Heart right ventricle (tissue), 16 donors: ENCODE measurements around the gene HEYL. TPM values are rescaled to one million over a fixed set of nuclear protein-coding genes. Genes with fewer than 3 reads are reported as not detected.
A peak's percentile ranks its signal among the peaks of the same experiment; 100 is the strongest.

ENCODE experiments used
- ATAC-seq, 8 donors: fragments of 200-7000 bp; cut with Tn5 transposase; one replicate each; pipeline ENCODE4 v1.9.1; 2020; ENCODE audit warnings: mild to moderate bottlenecking in 8 of 8, moderate library complexity in 8 of 8, moderate number of reproducible peaks in 1 of 8
- DNase-seq, 2 donors: peaks; one replicate each; pipeline ENCODE4 v3.0.0-alpha.2; 2020
- H3K27ac ChIP-seq, 10 donors: fragments of 200-600 bp; sonication (generic) in 2 of 10; one replicate each; pipeline versions ENCODE4 v1.5.0 to v1.8.0; 2020 to 2022; ENCODE audit warnings: mild to moderate bottlenecking in 3 of 10
- H3K27me3 ChIP-seq, 7 donors: fragments of 200-600 bp; one replicate each; pipeline ENCODE4 v1.8.0; 2021 to 2022; ENCODE audit warnings: mild to moderate bottlenecking in 2 of 7
- H3K36me3 ChIP-seq, 9 donors: fragments of 200-600 bp; sonication (generic) in 1 of 9; one replicate each; pipeline versions ENCODE4 v1.5.0 to v1.8.0; 2020 to 2022; ENCODE audit warnings: mild to moderate bottlenecking in 2 of 9
- H3K4me1 ChIP-seq, 9 donors: fragments of 200-600 bp; sonication (generic) in 1 of 9; one replicate each; pipeline versions ENCODE4 v1.5.0 to v1.8.0; 2020 to 2022; ENCODE audit warnings: mild to moderate bottlenecking in 4 of 9
- H3K4me3 ChIP-seq, 10 donors: fragments of 200-600 bp; sonication (generic) in 2 of 10; one replicate each; pipeline versions ENCODE4 v1.5.0 to v1.8.0; 2020 to 2022; ENCODE audit warnings: mild to moderate bottlenecking in 7 of 10, moderate library complexity in 2 of 10
- H3K9me3 ChIP-seq, 11 donors: fragments of 200-600 bp in 10 of 11; sonication (generic) in 2 of 11; one replicate each; pipeline versions ENCODE4 v1.5.0 to v1.8.0; 2013 to 2022; ENCODE audit warnings: mild to moderate bottlenecking in 2 of 11, control low read depth in 1 of 11, moderate library complexity in 1 of 11
- WGBS, 2 donors: extraction: QIAGEN DNeasy Blood & Tissue Kit; methylation state at CpG; one replicate each; pipeline ENCODE4 v1.1.7; 2013; ENCODE audit warnings: inconsistent platforms in 1 of 2; 5-methylcytosine and 5-hydroxymethylcytosine counted together
- intact Hi-C, 10 donors: fragments of 100-400 bp; cut with DNase I; formaldehyde crosslinking; loops; one replicate each; pipeline versions ENCODE4 v1.11.1 to v1.14.2; 2022
- polyA plus RNA-seq, 2 donors: library from polyadenylated mRNA; stranded (reverse); fragments of 200-250 nt; gene quantifications; one replicate each; pipeline ENCODE4 v1.2.3, GENCODE V29; 2013
- total RNA-seq, 10 donors: library from RNA; stranded (reverse); fragmentation: NEBNext Ultra II Directional in 3 of 10; extraction: Animal tissue kit (Norgen Biotek cat#: 25700) in 3 of 10; gene quantifications; one replicate each; pipeline versions ENCODE4 v1.2.1 to v1.2.4, GENCODE V29; 2021 to 2023
- TF ChIP-seq, protein P1 (sequence below), 9 donors: fragments of 200-600 bp; sonication (generic) in 2 of 9; IDR thresholded peaks; one replicate each; pipeline versions ENCODE4 v1.5.0 to v1.8.0; 2021 to 2022; ENCODE audit warnings: antibody characterized with exemption in 9 of 9, mild to moderate bottlenecking in 5 of 9, moderate library complexity in 1 of 9
- donor health status: Arrhythmogenic right ventricular cardiomyopathy.
- donor health status: ischemic (EF 13 %, LVEDD 7.1; RV severe dilation, severe dysfunction).
- donor health status: healthy with polysubstance abuse.
- donor health status: DM: no; HTN: yes; CAD: no.
- donor health status: DM: no; HTN: no; CAD: no.
- donor health status: ischemic (EF 25% LVEDD 6.9; RV normal size, moderate dysfunction).
- donor health status: ischemic (EF 25% LVEDD 5.7; RV mildly dilated, moderate dysfunction).
- donor health status: healthy.
- donor health status: DM: yes; HTN: yes; CAD: no.
- donor health status: Ischemic cardiomyopathy.
- donor health status: ischemic (EF 35%, LVEDD 5.7; RV mildly dilated, moderate dysfunction).
- donor health status: nonischemic (EF 11% LVEDD 7.7; RV severe dilation, severe dysfunction).
- donor health status: DM: yes; HTN: yes; CAD: no.
- donor health status: PGD.
- donor health status: ischemic (EF 29% LVEDD 5.4; RV normal size, mild dysfunction).
- donor health status: nonischemic (EF 23%, LVEDD 6.1; RV moderate dilation, normal function).

The HEYL gene
- total and polyA plus RNA-seq, 12 donors = 11.5 to 27.5 (median 14.3) TPM

DNA sequence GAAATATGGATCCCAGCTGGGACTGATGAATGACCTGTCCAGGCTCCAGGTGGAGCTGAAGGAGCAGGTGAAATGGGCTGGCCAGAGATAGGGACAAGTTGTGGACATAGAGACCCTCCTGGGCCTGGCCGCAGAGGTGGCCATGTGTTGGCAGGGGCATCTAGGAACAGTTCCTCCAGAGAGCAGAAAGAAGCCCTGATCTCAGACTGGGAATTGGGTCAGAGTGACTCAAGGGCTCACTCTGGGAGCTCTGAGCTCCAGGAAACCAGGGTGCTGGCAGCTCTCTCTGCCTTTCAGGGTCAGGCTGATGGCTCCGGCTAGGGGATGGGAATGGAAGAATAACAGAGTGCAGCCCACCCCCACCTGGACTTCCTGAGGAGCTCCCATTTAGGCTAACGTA lies 29.5 kb upstream of the HEYL start:
- no peak overlapping the region for H3K4me3 ChIP-seq
- peak overlapping the region in 3 of 10 donors; percentile 9 to 39 (median 35) for H3K27ac ChIP-seq
- intact Hi-C loops = loop anchor here in 1 of 10 donors (10.0 kb wide), 1 partner anchor 46 kb away; no protein-coding TSS in a partner anchor
- no peak for DNase-seq
- no peaks in the 10 kb centered on the region for H3K9me3 ChIP-seq
- peaks cover 0 to 9% (median 0%) of the 10 kb centered on the region in 9 donors for H3K36me3 ChIP-seq
- peak in 1 of 8 donors; percentile 10 for ATAC-seq
- peaks cover 0 to 33% (median 12%) of the 10 kb centered on the region in 7 donors for H3K27me3 ChIP-seq
- 76 to 80% methylated on average over 3 of the region's 3 CpGs for WGBS, 2 donors
- H3K4me1 ChIP-seq = peaks cover 0 to 56% (median 34%) of the 10 kb centered on the region in 9 donors
- TF ChIP-seq, protein P1, sequence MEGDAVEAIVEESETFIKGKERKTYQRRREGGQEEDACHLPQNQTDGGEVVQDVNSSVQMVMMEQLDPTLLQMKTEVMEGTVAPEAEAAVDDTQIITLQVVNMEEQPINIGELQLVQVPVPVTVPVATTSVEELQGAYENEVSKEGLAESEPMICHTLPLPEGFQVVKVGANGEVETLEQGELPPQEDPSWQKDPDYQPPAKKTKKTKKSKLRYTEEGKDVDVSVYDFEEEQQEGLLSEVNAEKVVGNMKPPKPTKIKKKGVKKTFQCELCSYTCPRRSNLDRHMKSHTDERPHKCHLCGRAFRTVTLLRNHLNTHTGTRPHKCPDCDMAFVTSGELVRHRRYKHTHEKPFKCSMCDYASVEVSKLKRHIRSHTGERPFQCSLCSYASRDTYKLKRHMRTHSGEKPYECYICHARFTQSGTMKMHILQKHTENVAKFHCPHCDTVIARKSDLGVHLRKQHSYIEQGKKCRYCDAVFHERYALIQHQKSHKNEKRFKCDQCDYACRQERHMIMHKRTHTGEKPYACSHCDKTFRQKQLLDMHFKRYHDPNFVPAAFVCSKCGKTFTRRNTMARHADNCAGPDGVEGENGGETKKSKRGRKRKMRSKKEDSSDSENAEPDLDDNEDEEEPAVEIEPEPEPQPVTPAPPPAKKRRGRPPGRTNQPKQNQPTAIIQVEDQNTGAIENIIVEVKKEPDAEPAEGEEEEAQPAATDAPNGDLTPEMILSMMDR (IDR thresholded peaks at IDR 0.05) = no peak

DNA sequence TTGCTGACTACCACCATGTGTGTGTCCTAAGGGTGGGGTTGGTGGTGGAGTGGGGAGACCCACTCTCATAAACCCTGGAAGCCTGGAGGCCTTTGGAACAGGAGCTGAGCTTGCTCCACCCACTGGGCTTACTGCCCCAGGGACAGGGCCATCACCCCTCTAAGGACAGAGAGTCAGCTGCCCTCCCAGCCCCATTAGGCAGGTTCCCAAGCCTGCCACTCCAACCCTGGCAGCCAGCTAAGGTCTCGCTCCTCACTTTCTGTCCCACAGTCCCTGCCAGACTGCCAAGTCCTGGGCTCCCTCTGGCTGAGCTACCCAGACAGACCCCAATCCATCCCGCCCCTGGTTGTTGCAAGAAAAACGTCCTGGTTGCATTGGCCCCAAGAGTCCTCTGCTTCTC lies 28.7 kb upstream of the HEYL start:
- Histone ChIP-seq H3K36me3 (peaks cover 0 to 9% (median 0%) of the 10 kb centered on the region in 9 donors), H3K27ac (peak overlapping the region in 5 of 10 donors; percentile 9 to 39 (median 31)), H3K4me3 (no peak overlapping the region), H3K9me3 (no peaks in the 10 kb centered on the region), H3K4me1 (peaks cover 0 to 54% (median 34%) of the 10 kb centered on the region in 9 donors), H3K27me3 (peaks cover 0 to 30% (median 12%) of the 10 kb centered on the region in 7 donors)
- TF ChIP-seq, protein P1 (IDR thresholded peaks at IDR 0.05) = no peak
- DNase-seq = peak; percentile 68 to 73
- intact Hi-C loops = loop anchor here in 1 of 10 donors (10.0 kb wide), 1 partner anchor 47 kb away; no protein-coding TSS in a partner anchor
- peak; percentile 57 to 85 (median 78) for ATAC-seq
- WGBS, 2 donors = 28 to 52% methylated on average over 3 of the region's 3 CpGs

GRCh38 chr1:39666772-39667171 lies 27.3 kb upstream of the HEYL start:
- TF ChIP-seq, protein P1 (IDR thresholded peaks at IDR 0.05) = no peak
- H3K4me3 ChIP-seq = no peak overlapping the region
- H3K9me3 ChIP-seq = no peaks in the 10 kb centered on the region
- ATAC-seq (no peak), DNase-seq (no peak)
- WGBS, 2 donors = 86 to 87% methylated on average over 3 of the region's 3 CpGs
- no peak overlapping the region for H3K27ac ChIP-seq
- peaks cover 0 to 17% (median 7%) of the 10 kb centered on the region in 7 donors for H3K27me3 ChIP-seq
- intact Hi-C loops = loop anchor here in 1 of 10 donors (10.0 kb wide), 1 partner anchor 48 kb away; no protein-coding TSS in a partner anchor
- peaks cover 0 to 44% (median 28%) of the 10 kb centered on the region in 9 donors for H3K4me1 ChIP-seq
- H3K36me3 ChIP-seq = peaks cover 0 to 9% (median 0%) of the 10 kb centered on the region in 9 donors

- WGBS, 2 donors = 76 to 82% methylated on average over 8 of the region's 8 CpGs
- intact Hi-C loops = loop anchor here in 2 of 10 donors (5.0 to 10.0 kb wide), 2 partner anchors 49 to 51 kb away; no protein-coding TSS in a partner anchor
- DNase-seq = no peak
Measured at GRCh38 chr1:39663559-39663958, 24.1 kb upstream of the HEYL start.

More at GRCh38 chr1:39663559-39663958, 24.1 kb upstream of the HEYL start:
- no peaks in the 10 kb centered on the region for H3K27me3 ChIP-seq
- no peak for ATAC-seq
- TF ChIP-seq, protein P1 (IDR thresholded peaks at IDR 0.05) = no peak
- no peak overlapping the region for H3K27ac ChIP-seq
- H3K4me1 ChIP-seq = peaks cover 0 to 13% (median 8%) of the 10 kb centered on the region in 9 donors
- peaks cover 0 to 19% (median 0%) of the 10 kb centered on the region in 9 donors for H3K36me3 ChIP-seq
- H3K4me3 ChIP-seq = no peak overlapping the region
- H3K9me3 ChIP-seq = no peaks in the 10 kb centered on the region
